Activated T-helper 1 cell treated with anti-CD3 and anti-CD28 coated beads, Interleukin-12 subunit alpha, Interleukin-12 subunit beta, Interleukin-2, Interleukin-4 antibody, amounts not matched to agents 30 ng/mL and 10 ng/mL and 1 ng/mL, durations not matched to agents 14 hours and 24 hours and 36 hours (primary cell): ENCODE measurements around the gene NOP9. TPM values are rescaled to one million over a fixed set of nuclear protein-coding genes. Genes with fewer than 3 reads are reported as not detected.

ENCODE experiments used
- DNase-seq: peaks from one replicate; pipeline ENCODE4 v3.0.0; 2021; ENCODE audit warnings: low spot score
- H3K27ac Mint-ChIP-seq: one replicate; pipeline ENCODE4 v1.8.0; 2021; ENCODE audit warnings: mild to moderate bottlenecking, mixed read lengths
- H3K27me3 Mint-ChIP-seq: one replicate; pipeline ENCODE4 v1.8.0; 2022; ENCODE audit warnings: mild to moderate bottlenecking, moderate library complexity, mixed read lengths; ENCODE audit not compliant: insufficient read depth
- H3K36me3 Mint-ChIP-seq: one replicate; pipeline ENCODE4 v1.8.0; 2021; ENCODE audit warnings: low read depth, mixed read lengths
- H3K4me1 Mint-ChIP-seq: one replicate; pipeline ENCODE4 v1.8.0; 2021; ENCODE audit warnings: low read depth, mixed read lengths
- H3K4me3 Mint-ChIP-seq: one replicate; pipeline ENCODE4 v1.8.0; 2021; ENCODE audit warnings: mild to moderate bottlenecking, moderate library complexity, mixed read lengths
- H3K9me3 Mint-ChIP-seq: one replicate; pipeline ENCODE4 v1.8.0; 2021; ENCODE audit warnings: mixed read lengths
- intact Hi-C: fragments of 100-400 bp; cut with micrococcal nuclease; formaldehyde crosslinking; loops from one replicate; pipeline ENCODE4 v1.15.1; 2024
- total RNA-seq: library from RNA; stranded (reverse); gene quantifications from 2 replicates; pipeline ENCODE4 v1.2.3, GENCODE V29; 2022

NOP9 gene
- total RNA-seq, 1 donor from 2014 or later = 49.3 TPM

- H3K27ac Mint-ChIP-seq = peak overlapping the region; percentile 72
- H3K36me3 Mint-ChIP-seq = peaks cover 6% of the 10 kb centered on the region
- no peaks in the 10 kb centered on the region for H3K9me3 Mint-ChIP-seq
- peaks cover 35% of the 10 kb centered on the region for H3K4me1 Mint-ChIP-seq
- H3K4me3 Mint-ChIP-seq = no peak overlapping the region
- H3K27me3 Mint-ChIP-seq = peaks cover 5% of the 10 kb centered on the region
- peak; percentile 30 for DNase-seq
- intact Hi-C loops = loop anchor here (1.0 kb wide), 2 partner anchors 10 to 17 kb away; no protein-coding TSS in a partner anchor
These were observed 20.1 kb upstream of the NOP9 start for GRCh38 chr14:24279301-24280186.

- no peak overlapping the region for H3K4me3 Mint-ChIP-seq
- intact Hi-C loops = no loop called here
- peaks cover 7% of the 10 kb centered on the region for H3K27me3 Mint-ChIP-seq
- H3K27ac Mint-ChIP-seq = no peak overlapping the region
- no peaks in the 10 kb centered on the region for H3K9me3 Mint-ChIP-seq
- DNase-seq = no peak
- peaks cover 6% of the 10 kb centered on the region for H3K36me3 Mint-ChIP-seq
- H3K4me1 Mint-ChIP-seq = peaks cover 30% of the 10 kb centered on the region
These were observed 18.7 kb upstream of the NOP9 start for GRCh38 chr14:24280797-24281460.

- no peak overlapping the region for H3K27ac Mint-ChIP-seq
- no peak overlapping the region for H3K4me3 Mint-ChIP-seq
- H3K4me1 Mint-ChIP-seq = peaks cover 30% of the 10 kb centered on the region
- intact Hi-C loops = no loop called here
- H3K9me3 Mint-ChIP-seq = no peaks in the 10 kb centered on the region
- DNase-seq = no peak
- H3K27me3 Mint-ChIP-seq = peaks cover 10% of the 10 kb centered on the region
- peaks cover 6% of the 10 kb centered on the region for H3K36me3 Mint-ChIP-seq
These were observed 18.0 kb upstream of the NOP9 start for GRCh38 chr14:24281636-24282035.

- no peak for DNase-seq
- peaks cover 14% of the 10 kb centered on the region for H3K27me3 Mint-ChIP-seq
- no peak overlapping the region for H3K4me3 Mint-ChIP-seq
- H3K9me3 Mint-ChIP-seq = no peaks in the 10 kb centered on the region
- H3K4me1 Mint-ChIP-seq = peaks cover 32% of the 10 kb centered on the region
- intact Hi-C loops = no loop called here
- peaks cover 6% of the 10 kb centered on the region for H3K36me3 Mint-ChIP-seq
- H3K27ac Mint-ChIP-seq = no peak overlapping the region
These were observed 16.9 kb upstream of the NOP9 start for GRCh38 chr14:24282736-24283135.

GRCh38 chr14:24283796-24284460 lies 15.7 kb upstream of the NOP9 start:
- Mint-ChIP-seq H3K4me3 (no peak overlapping the region), H3K27me3 (peaks cover 14% of the 10 kb centered on the region), H3K4me1 (peaks cover 24% of the 10 kb centered on the region), H3K27ac (no peak overlapping the region), H3K36me3 (no peaks in the 10 kb centered on the region), H3K9me3 (no peaks in the 10 kb centered on the region)
- intact Hi-C loops = no loop called here
- DNase-seq = no peak

- DNase-seq = no peak
- Mint-ChIP-seq H3K4me1 (peaks cover 21% of the 10 kb centered on the region), H3K27ac (no peak overlapping the region), H3K27me3 (peaks cover 14% of the 10 kb centered on the region), H3K36me3 (no peaks in the 10 kb centered on the region), H3K4me3 (no peak overlapping the region), H3K9me3 (no peaks in the 10 kb centered on the region)
- intact Hi-C loops = no loop called here
These were observed 15.1 kb upstream of the NOP9 start for GRCh38 chr14:24284501-24285035.

- Mint-ChIP-seq H3K4me1 (peaks cover 21% of the 10 kb centered on the region), H3K36me3 (peaks cover 2% of the 10 kb centered on the region), H3K9me3 (no peaks in the 10 kb centered on the region), H3K27me3 (peaks cover 14% of the 10 kb centered on the region), H3K4me3 (no peak overlapping the region), H3K27ac (no peak overlapping the region)
- DNase-seq = no peak
- intact Hi-C loops = no loop called here
These were observed 14.3 kb upstream of the NOP9 start for GRCh38 chr14:24285351-24285750.

- no peak for DNase-seq
- Mint-ChIP-seq H3K4me3 (no peak overlapping the region), H3K27me3 (peaks cover 16% of the 10 kb centered on the region), H3K27ac (no peak overlapping the region), H3K9me3 (no peaks in the 10 kb centered on the region), H3K36me3 (peaks cover 13% of the 10 kb centered on the region), H3K4me1 (peaks cover 25% of the 10 kb centered on the region)
- intact Hi-C loops = no loop called here
These were observed 12.7 kb upstream of the NOP9 start for GRCh38 chr14:24286996-24287395.

GRCh38 chr14:24289649-24290280 lies 9.9 kb upstream of the NOP9 start:
- H3K4me3 Mint-ChIP-seq = no peak overlapping the region
- H3K4me1 Mint-ChIP-seq = peaks cover 25% of the 10 kb centered on the region
- H3K36me3 Mint-ChIP-seq = peaks cover 26% of the 10 kb centered on the region
- H3K27ac Mint-ChIP-seq = no peak overlapping the region
- intact Hi-C loops = loop anchor here (1.0 to 2.0 kb wide), 4 partner anchors 8 to 47 kb away; partner anchors contain the start of gene TINF2
- H3K27me3 Mint-ChIP-seq = peaks cover 14% of the 10 kb centered on the region
- H3K9me3 Mint-ChIP-seq = no peaks in the 10 kb centered on the region
- DNase-seq = peak; percentile 44

- H3K27ac Mint-ChIP-seq = no peak overlapping the region
- no peak for DNase-seq
- H3K4me3 Mint-ChIP-seq = no peak overlapping the region
- H3K4me1 Mint-ChIP-seq = peaks cover 26% of the 10 kb centered on the region
- peaks cover 13% of the 10 kb centered on the region for H3K27me3 Mint-ChIP-seq
- no peaks in the 10 kb centered on the region for H3K9me3 Mint-ChIP-seq
- H3K36me3 Mint-ChIP-seq = peaks cover 32% of the 10 kb centered on the region
- intact Hi-C loops = no loop called here
These were observed 8.9 kb upstream of the NOP9 start for GRCh38 chr14:24290746-24291145.

- H3K36me3 Mint-ChIP-seq = peaks cover 39% of the 10 kb centered on the region
- peaks cover 34% of the 10 kb centered on the region for H3K4me1 Mint-ChIP-seq
- DNase-seq = no peak
- peaks cover 10% of the 10 kb centered on the region for H3K27me3 Mint-ChIP-seq
- H3K27ac Mint-ChIP-seq = no peak overlapping the region
- intact Hi-C loops = no loop called here
- no peaks in the 10 kb centered on the region for H3K9me3 Mint-ChIP-seq
- no peak overlapping the region for H3K4me3 Mint-ChIP-seq
These were observed 8.1 kb upstream of the NOP9 start for GRCh38 chr14:24291446-24292117.
